Measurements from ENCODE around the gene EPS8.

Gene EPS8

GRCh38 chr12:15688202-15688736, 100.9 kb downstream of the EPS8 start:
- DNase-seq = no peak

- no peak for DNase-seq
These were observed 101.6 kb downstream of the EPS8 start for GRCh38 chr12:15687583-15687982.

GRCh38 chr12:15684896-15685658, 104.1 kb downstream of the EPS8 start:
- DNase-seq = no peak

- no peak for DNase-seq
These were observed 106.4 kb downstream of the EPS8 start for GRCh38 chr12:15682826-15683225.

GRCh38 chr12:15679151-15679550, 110.0 kb downstream of the EPS8 start:
- DNase-seq = no peak

GRCh38 chr12:15677726-15678201, 111.4 kb downstream of the EPS8 start:
- DNase-seq = no peak

GRCh38 chr12:15677228-15677627, 112.0 kb downstream of the EPS8 start:
- no peak for DNase-seq

- DNase-seq = no peak
These were observed 116.4 kb downstream of the EPS8 start for GRCh38 chr12:15672671-15673270.

- no peak for DNase-seq
These were observed 118.4 kb downstream of the EPS8 start for GRCh38 chr12:15670756-15671155.

GRCh38 chr12:15669256-15669948, 119.8 kb downstream of the EPS8 start:
- DNase-seq = no peak

GRCh38 chr12:15664491-15664890, 124.7 kb downstream of the EPS8 start:
- no peak for DNase-seq

GRCh38 chr12:15662983-15663659, 126.1 kb downstream of the EPS8 start:
- no peak for DNase-seq

GRCh38 chr12:15662303-15662980, 126.7 kb downstream of the EPS8 start:
- no peak for DNase-seq

GRCh38 chr12:15651371-15651770, 137.8 kb downstream of the EPS8 start:
- no peak for DNase-seq

- no peak for DNase-seq
These were observed 138.6 kb downstream of the EPS8 start for GRCh38 chr12:15650399-15651128.

- DNase-seq = no peak
These were observed 139.8 kb downstream of the EPS8 start for GRCh38 chr12:15649347-15649746.

- DNase-seq = no peak
These were observed 140.6 kb downstream of the EPS8 start for GRCh38 chr12:15648558-15648957.

GRCh38 chr12:15646581-15646980, 142.6 kb downstream of the EPS8 start:
- DNase-seq = no peak

- DNase-seq = no peak
These were observed 144.5 kb downstream of the EPS8 start for GRCh38 chr12:15644700-15645099.

- DNase-seq = no peak
These were observed 151.0 kb downstream of the EPS8 start for GRCh38 chr12:15638231-15638630.

- DNase-seq = no peak
These were observed 152.9 kb downstream of the EPS8 start for GRCh38 chr12:15636060-15636890.

All from cerebellar nuclear complex (tissue), 1 donor.